ENCODE data around the gene LRTM1. TPM values are rescaled to one million over a fixed set of nuclear protein-coding genes. Genes with fewer than 3 reads are reported as not detected.

The LRTM1 gene
- total RNA-seq, 1 donor from 2014 or later = not detected

DNA sequence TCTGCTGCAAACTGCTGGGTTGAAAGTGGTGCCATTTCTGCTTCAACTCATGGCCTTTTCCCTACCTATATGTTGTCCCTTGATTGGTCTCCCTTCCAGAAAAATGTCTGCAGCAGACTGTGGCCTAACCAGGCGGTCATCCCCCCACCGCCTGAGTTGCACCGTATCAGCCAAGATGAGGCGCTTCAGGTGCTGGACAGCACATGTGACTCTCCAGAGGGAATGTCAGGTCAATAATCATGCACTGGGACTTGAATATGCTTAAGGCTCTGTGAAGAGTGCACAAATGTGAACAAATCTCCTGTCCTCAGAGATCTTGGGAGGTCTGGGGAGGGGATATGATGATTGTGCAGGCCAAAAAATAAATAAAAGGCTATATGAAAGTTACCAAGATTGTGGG, 32.2 kb downstream of the LRTM1 start:
- Mint-ChIP-seq H3K9me3 (no peaks in the 10 kb centered on the region), H3K36me3 (no peaks in the 10 kb centered on the region), H3K4me3 (no peak overlapping the region), H3K4me1 (peaks cover 37% of the 10 kb centered on the region), H3K27me3 (ENCODE audit: low read depth) (no peaks in the 10 kb centered on the region), H3K27ac (no peak overlapping the region)
- no peak for DNase-seq (ENCODE audit: low spot score in 2 of 2, unreplicated experiment in 2 of 2)
- TF ChIP-seq, protein P1, sequence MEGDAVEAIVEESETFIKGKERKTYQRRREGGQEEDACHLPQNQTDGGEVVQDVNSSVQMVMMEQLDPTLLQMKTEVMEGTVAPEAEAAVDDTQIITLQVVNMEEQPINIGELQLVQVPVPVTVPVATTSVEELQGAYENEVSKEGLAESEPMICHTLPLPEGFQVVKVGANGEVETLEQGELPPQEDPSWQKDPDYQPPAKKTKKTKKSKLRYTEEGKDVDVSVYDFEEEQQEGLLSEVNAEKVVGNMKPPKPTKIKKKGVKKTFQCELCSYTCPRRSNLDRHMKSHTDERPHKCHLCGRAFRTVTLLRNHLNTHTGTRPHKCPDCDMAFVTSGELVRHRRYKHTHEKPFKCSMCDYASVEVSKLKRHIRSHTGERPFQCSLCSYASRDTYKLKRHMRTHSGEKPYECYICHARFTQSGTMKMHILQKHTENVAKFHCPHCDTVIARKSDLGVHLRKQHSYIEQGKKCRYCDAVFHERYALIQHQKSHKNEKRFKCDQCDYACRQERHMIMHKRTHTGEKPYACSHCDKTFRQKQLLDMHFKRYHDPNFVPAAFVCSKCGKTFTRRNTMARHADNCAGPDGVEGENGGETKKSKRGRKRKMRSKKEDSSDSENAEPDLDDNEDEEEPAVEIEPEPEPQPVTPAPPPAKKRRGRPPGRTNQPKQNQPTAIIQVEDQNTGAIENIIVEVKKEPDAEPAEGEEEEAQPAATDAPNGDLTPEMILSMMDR (IDR thresholded peaks at IDR 0.05; ENCODE audit: unreplicated experiment) = no peak

DNA sequence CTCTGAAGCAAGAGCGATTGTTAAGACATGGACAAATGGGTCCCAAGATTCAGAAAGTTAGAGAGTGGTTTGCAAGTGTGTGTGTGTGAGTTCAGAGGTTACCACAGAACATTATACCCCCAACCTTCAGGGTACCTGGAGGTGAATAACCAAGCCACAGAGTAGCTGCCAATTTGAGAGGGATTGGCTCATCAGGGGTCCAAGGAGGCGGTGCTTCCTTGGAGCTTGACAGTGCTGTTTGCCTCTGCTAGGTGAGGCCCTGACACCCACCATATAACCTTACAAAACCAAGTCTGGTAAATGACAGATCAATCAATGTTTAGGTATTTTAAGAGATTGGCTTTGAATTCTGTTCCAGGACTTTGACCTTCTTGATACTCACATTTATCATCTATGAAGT, 35.7 kb downstream of the LRTM1 start:
- Mint-ChIP-seq H3K36me3 (no peaks in the 10 kb centered on the region), H3K27me3 (ENCODE audit: low read depth) (no peaks in the 10 kb centered on the region), H3K4me3 (no peak overlapping the region), H3K9me3 (no peaks in the 10 kb centered on the region), H3K4me1 (peaks cover 47% of the 10 kb centered on the region), H3K27ac (peak overlapping the region; percentile 95)
- DNase-seq (ENCODE audit: low spot score in 2 of 2, unreplicated experiment in 2 of 2) = no peak
- TF ChIP-seq, protein P1 (IDR thresholded peaks at IDR 0.05; ENCODE audit: unreplicated experiment) = no peak

GRCh38 chr3:54891540-54891897, 36.3 kb downstream of the LRTM1 start:
- H3K4me3 Mint-ChIP-seq = peak overlapping the region; percentile 24
- H3K27me3 Mint-ChIP-seq (ENCODE audit: low read depth) = no peaks in the 10 kb centered on the region
- H3K4me1 Mint-ChIP-seq = peaks cover 47% of the 10 kb centered on the region
- no peaks in the 10 kb centered on the region for H3K9me3 Mint-ChIP-seq
- H3K27ac Mint-ChIP-seq = peak overlapping the region; percentile 95
- peak; percentile 48 to 73 for DNase-seq (ENCODE audit: low spot score in 2 of 2, unreplicated experiment in 2 of 2)
- TF ChIP-seq, protein P1 (IDR thresholded peaks at IDR 0.05; ENCODE audit: unreplicated experiment) = peak; percentile 13
- H3K36me3 Mint-ChIP-seq = no peaks in the 10 kb centered on the region

DNA sequence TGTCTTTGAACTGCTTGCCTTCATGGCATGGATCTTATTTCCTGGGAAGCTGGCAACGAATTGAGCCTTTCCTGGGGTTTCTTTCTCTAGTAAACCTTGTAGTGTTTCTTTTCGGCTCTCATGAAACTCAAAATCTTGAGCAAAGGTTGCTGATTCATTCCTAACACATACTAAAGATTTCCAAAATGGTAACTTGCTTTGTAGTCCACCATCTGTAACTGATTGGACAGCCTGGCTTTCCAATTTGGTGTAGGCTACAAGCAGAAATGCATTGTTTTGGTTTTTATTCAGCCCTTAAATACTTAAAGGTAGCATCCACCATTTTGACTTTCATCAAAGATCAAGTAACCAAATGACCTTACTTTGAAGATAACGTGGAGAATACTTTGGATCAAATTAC, 38.1 kb downstream of the LRTM1 start:
- no peaks in the 10 kb centered on the region for H3K36me3 Mint-ChIP-seq
- no peak overlapping the region for H3K4me3 Mint-ChIP-seq
- no peaks in the 10 kb centered on the region for H3K9me3 Mint-ChIP-seq
- TF ChIP-seq, protein P1 (IDR thresholded peaks at IDR 0.05; ENCODE audit: unreplicated experiment) = no peak
- no peaks in the 10 kb centered on the region for H3K27me3 Mint-ChIP-seq (ENCODE audit: low read depth)
- H3K27ac Mint-ChIP-seq = peak overlapping the region; percentile 79
- DNase-seq (ENCODE audit: low spot score in 2 of 2, unreplicated experiment in 2 of 2) = no peak
- peaks cover 45% of the 10 kb centered on the region for H3K4me1 Mint-ChIP-seq

DNA sequence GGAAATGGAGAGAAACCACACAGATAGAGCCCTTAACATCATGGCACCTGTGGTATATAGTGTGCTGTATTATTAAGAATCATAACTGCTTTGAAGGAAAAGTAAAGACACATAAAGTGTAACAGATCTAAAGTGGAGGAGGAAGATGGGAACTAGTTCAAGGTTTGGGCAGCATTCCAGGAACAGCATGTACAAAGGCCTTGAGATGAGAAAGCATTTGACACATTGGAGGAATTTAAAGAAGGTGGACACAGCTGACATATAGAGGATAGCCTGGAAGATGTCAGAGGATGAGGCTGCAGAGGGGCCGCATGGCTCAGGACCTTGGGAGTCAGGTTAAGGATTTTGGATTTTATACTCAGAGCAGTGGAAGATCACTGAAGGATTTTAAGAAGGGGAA, 39.0 kb downstream of the LRTM1 start:
- TF ChIP-seq, protein P1 (IDR thresholded peaks at IDR 0.05; ENCODE audit: unreplicated experiment) = no peak
- H3K4me1 Mint-ChIP-seq = peaks cover 45% of the 10 kb centered on the region
- no peak for DNase-seq (ENCODE audit: low spot score in 2 of 2, unreplicated experiment in 2 of 2)
- no peaks in the 10 kb centered on the region for H3K9me3 Mint-ChIP-seq
- no peaks in the 10 kb centered on the region for H3K27me3 Mint-ChIP-seq (ENCODE audit: low read depth)
- H3K36me3 Mint-ChIP-seq = no peaks in the 10 kb centered on the region
- no peak overlapping the region for H3K4me3 Mint-ChIP-seq
- peak overlapping the region; percentile 11 for H3K27ac Mint-ChIP-seq

- Mint-ChIP-seq H3K9me3 (no peaks in the 10 kb centered on the region), H3K4me1 (peaks cover 44% of the 10 kb centered on the region), H3K36me3 (no peaks in the 10 kb centered on the region), H3K27ac (no peak overlapping the region), H3K4me3 (no peak overlapping the region), H3K27me3 (ENCODE audit: low read depth) (no peaks in the 10 kb centered on the region)
- no peak for DNase-seq (ENCODE audit: low spot score in 2 of 2, unreplicated experiment in 2 of 2)
- TF ChIP-seq, protein P1 (IDR thresholded peaks at IDR 0.05; ENCODE audit: unreplicated experiment) = no peak
These were observed 39.7 kb downstream of the LRTM1 start for GRCh38 chr3:54888162-54888561.

Data from mesothelial cell of epicardium (in vitro differentiated cells).